Measurements from ENCODE around the gene TMSB4X. TPM values are rescaled to one million over a fixed set of nuclear protein-coding genes. Genes with fewer than 3 reads are reported as not detected.

The TMSB4X gene
- total RNA-seq, 1 donor from 2014 or later: 3,093 TPM

- no peaks in the 10 kb centered on the region for H3K27me3 Mint-ChIP-seq (ENCODE audit: low read depth)
- H3K36me3 Mint-ChIP-seq (ENCODE audit: low read depth): no peaks in the 10 kb centered on the region
- no peak overlapping the region for H3K27ac Mint-ChIP-seq (ENCODE audit: unreplicated experiment)
- TF ChIP-seq CTCF (IDR thresholded peaks at IDR 0.05): no peak
- peaks cover 28% of the 10 kb centered on the region for H3K4me1 Mint-ChIP-seq (ENCODE audit: low read depth)
- no peak for DNase-seq (ENCODE audit: low spot score)
- H3K9me3 Mint-ChIP-seq (ENCODE audit: low read depth): peaks cover 10% of the 10 kb centered on the region
- no peak overlapping the region for H3K4me3 Mint-ChIP-seq (ENCODE audit: unreplicated experiment)
These were observed 17.7 kb downstream of the TMSB4X start for GRCh38 chrX:12992544-12993118.

- H3K36me3 Mint-ChIP-seq (ENCODE audit: low read depth): no peaks in the 10 kb centered on the region
- H3K9me3 Mint-ChIP-seq (ENCODE audit: low read depth): peaks cover 10% of the 10 kb centered on the region
- no peaks in the 10 kb centered on the region for H3K27me3 Mint-ChIP-seq (ENCODE audit: low read depth)
- no peak for TF ChIP-seq CTCF (IDR thresholded peaks at IDR 0.05)
- peaks cover 29% of the 10 kb centered on the region for H3K4me1 Mint-ChIP-seq (ENCODE audit: low read depth)
- no peak overlapping the region for H3K27ac Mint-ChIP-seq (ENCODE audit: unreplicated experiment)
- DNase-seq (ENCODE audit: low spot score): no peak
- H3K4me3 Mint-ChIP-seq (ENCODE audit: unreplicated experiment): no peak overlapping the region
These were observed 18.9 kb downstream of the TMSB4X start for GRCh38 chrX:12993826-12994225.

DNA sequence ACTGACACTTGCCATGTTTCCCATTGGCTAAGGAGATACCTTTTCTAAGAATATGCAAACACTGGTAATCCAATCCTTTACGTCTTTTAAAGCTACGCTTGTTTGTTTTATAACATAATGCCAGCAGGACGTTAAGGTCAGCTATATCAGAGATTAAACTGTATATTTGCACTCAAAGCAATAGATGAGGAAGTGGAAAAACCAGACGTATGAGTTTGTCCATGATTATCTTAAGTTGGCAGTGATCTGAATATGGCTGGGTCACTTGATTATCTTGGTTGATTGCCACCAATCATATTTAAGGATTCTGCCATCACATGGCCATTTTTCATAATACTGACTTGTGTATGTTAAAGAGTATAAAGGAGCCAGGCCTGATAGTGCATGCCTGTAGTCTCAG, 19.4 kb downstream of the TMSB4X start:
- Mint-ChIP-seq H3K36me3 (ENCODE audit: low read depth) (no peaks in the 10 kb centered on the region), H3K9me3 (ENCODE audit: low read depth) (peaks cover 10% of the 10 kb centered on the region), H3K4me3 (ENCODE audit: unreplicated experiment) (no peak overlapping the region), H3K4me1 (ENCODE audit: low read depth) (peaks cover 24% of the 10 kb centered on the region), H3K27me3 (ENCODE audit: low read depth) (no peaks in the 10 kb centered on the region), H3K27ac (ENCODE audit: unreplicated experiment) (no peak overlapping the region)
- DNase-seq (ENCODE audit: low spot score): no peak
- TF ChIP-seq CTCF (IDR thresholded peaks at IDR 0.05): no peak

DNA sequence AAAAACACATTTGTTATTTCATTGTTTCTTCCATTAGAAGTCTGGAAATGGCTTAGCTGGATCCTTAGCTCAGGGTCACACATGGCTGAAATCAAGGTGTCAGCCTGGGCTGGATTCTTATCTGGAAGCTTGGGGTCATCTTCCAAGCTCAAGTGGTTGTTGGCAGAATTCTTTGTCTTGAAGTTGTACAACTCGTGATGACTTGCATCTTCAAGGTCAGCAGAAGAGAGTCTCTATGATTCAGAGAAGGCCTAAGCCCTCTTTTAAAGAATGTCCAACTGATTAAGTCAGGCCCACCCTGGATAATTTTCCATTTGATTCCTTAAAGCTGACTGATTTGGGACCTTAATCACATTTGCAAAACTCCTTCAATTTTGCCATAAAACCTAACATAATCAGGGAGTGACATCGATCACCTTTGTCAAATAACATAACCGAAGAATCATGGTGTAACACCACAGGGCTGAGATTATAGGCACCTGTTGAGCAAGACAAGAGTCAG, 22.1 kb downstream of the TMSB4X start:
- no peaks in the 10 kb centered on the region for H3K36me3 Mint-ChIP-seq (ENCODE audit: low read depth)
- H3K27ac Mint-ChIP-seq (ENCODE audit: unreplicated experiment): no peak overlapping the region
- peaks cover 5% of the 10 kb centered on the region for H3K9me3 Mint-ChIP-seq (ENCODE audit: low read depth)
- TF ChIP-seq CTCF (IDR thresholded peaks at IDR 0.05): no peak
- H3K27me3 Mint-ChIP-seq (ENCODE audit: low read depth): no peaks in the 10 kb centered on the region
- H3K4me1 Mint-ChIP-seq (ENCODE audit: low read depth): peaks cover 35% of the 10 kb centered on the region
- no peak overlapping the region for H3K4me3 Mint-ChIP-seq (ENCODE audit: unreplicated experiment)
- no peak for DNase-seq (ENCODE audit: low spot score)

DNA sequence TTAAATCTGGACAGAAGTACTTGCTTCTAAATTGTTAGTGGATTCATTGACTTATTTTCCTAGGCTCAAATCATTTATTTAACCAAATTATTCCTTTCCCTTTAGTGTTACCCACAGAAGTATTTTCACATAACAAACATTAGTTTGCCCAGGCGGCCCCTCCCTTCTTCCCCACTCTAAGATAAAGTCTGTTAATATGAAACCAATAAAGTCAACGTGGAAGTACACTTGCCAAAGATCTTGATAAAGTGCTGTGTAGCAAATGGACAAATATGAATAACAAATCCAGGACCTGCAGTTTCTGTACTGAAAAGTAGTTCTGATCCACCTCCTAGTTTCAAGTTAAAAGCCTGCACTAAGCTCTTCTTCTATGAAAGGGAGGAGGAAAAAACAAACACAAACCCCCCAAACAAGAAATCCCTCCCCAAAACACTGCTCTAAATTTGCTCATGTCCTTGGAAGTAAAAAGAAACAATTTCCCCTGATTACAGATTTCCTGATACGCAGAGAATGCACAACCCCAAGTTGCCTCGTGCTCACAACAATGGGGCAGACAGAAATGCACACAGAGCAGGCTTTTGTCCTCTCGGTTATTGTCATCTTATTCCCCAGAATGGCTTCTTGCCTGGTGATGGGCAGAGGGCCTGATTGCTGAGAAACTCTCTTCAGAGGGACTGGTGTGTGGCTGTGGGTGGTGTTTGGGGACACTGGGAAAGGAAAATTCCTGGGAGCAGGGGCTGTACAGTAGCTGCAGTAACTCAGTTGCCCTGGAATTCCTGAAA, 23.2 kb downstream of the TMSB4X start:
- Mint-ChIP-seq H3K4me1 (ENCODE audit: low read depth) (peaks cover 32% of the 10 kb centered on the region), H3K36me3 (ENCODE audit: low read depth) (no peaks in the 10 kb centered on the region), H3K9me3 (ENCODE audit: low read depth) (peaks cover 5% of the 10 kb centered on the region), H3K27me3 (ENCODE audit: low read depth) (no peaks in the 10 kb centered on the region), H3K4me3 (ENCODE audit: unreplicated experiment) (no peak overlapping the region), H3K27ac (ENCODE audit: unreplicated experiment) (no peak overlapping the region)
- DNase-seq (ENCODE audit: low spot score): no peak
- no peak for TF ChIP-seq CTCF (IDR thresholded peaks at IDR 0.05)
